ENCODE data around the gene ZNF23. TPM values are rescaled to one million over a fixed set of nuclear protein-coding genes. Genes with fewer than 3 reads are reported as not detected.
A peak's percentile ranks its signal among the peaks of the same experiment; 100 is the strongest.

ZNF23 gene
- total and polyA plus RNA-seq, 2 donors from 2014 or later, result 7.3 to 9.9 TPM

DNA sequence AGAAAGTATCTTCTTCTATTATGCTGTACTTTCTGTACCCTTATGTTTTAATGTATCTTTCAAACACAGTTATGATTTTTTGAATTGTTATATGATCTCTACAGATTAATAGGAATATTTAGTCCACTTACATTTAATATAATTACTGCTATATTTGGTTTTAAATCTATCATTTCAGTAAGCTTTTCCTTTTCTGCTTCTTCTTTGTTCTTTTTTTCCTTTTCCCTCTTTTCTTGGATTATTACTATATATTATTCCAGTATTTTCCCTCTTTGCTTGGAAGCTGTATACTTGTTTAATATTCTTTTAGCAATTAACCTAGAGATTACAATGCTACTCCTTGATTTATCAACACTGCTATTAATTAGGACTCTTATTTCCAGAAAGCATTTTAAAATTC, 33.7 kb downstream of the ZNF23 start:
- TF ChIP-seq, protein P1, sequence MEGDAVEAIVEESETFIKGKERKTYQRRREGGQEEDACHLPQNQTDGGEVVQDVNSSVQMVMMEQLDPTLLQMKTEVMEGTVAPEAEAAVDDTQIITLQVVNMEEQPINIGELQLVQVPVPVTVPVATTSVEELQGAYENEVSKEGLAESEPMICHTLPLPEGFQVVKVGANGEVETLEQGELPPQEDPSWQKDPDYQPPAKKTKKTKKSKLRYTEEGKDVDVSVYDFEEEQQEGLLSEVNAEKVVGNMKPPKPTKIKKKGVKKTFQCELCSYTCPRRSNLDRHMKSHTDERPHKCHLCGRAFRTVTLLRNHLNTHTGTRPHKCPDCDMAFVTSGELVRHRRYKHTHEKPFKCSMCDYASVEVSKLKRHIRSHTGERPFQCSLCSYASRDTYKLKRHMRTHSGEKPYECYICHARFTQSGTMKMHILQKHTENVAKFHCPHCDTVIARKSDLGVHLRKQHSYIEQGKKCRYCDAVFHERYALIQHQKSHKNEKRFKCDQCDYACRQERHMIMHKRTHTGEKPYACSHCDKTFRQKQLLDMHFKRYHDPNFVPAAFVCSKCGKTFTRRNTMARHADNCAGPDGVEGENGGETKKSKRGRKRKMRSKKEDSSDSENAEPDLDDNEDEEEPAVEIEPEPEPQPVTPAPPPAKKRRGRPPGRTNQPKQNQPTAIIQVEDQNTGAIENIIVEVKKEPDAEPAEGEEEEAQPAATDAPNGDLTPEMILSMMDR (IDR thresholded peaks at IDR 0.05; ENCODE audit: borderline replicate concordance, extremely low read depth, insufficient read depth), result no peak
- intact Hi-C loops (cut with DNase I), result no loop called here
- FAIRE-seq, result no peak
- no peak overlapping the region for H3K9ac ChIP-seq (ENCODE audit: low read length in 3 of 3)
- H3K36me3 ChIP-seq (ENCODE audit: control insufficient read depth in 2 of 3, insufficient read depth in 3 of 3, low read length in 3 of 3), result no peaks in the 10 kb centered on the region
- no peak overlapping the region for H3K27ac ChIP-seq (ENCODE audit: low read depth in 2 of 2, low read length in 2 of 2)
- DNase-seq, result no peak
- H3K9me3 ChIP-seq (ENCODE audit: control insufficient read depth in 2 of 3, insufficient read depth in 1 of 3, low read length in 3 of 3), result peaks cover 0 to 4% (median 3%) of the 10 kb centered on the region in 3 donors
- no peaks in the 10 kb centered on the region for H3K4me1 ChIP-seq (ENCODE audit: control insufficient read depth in 2 of 3, insufficient read depth in 2 of 3, low read depth in 1 of 3, low read length in 3 of 3)
- no peaks in the 10 kb centered on the region for H3K27me3 ChIP-seq (ENCODE audit: control insufficient read depth, insufficient read depth, low read length)
- H3K4me3 ChIP-seq (ENCODE audit: low read length in 3 of 3), result no peak overlapping the region

DNA sequence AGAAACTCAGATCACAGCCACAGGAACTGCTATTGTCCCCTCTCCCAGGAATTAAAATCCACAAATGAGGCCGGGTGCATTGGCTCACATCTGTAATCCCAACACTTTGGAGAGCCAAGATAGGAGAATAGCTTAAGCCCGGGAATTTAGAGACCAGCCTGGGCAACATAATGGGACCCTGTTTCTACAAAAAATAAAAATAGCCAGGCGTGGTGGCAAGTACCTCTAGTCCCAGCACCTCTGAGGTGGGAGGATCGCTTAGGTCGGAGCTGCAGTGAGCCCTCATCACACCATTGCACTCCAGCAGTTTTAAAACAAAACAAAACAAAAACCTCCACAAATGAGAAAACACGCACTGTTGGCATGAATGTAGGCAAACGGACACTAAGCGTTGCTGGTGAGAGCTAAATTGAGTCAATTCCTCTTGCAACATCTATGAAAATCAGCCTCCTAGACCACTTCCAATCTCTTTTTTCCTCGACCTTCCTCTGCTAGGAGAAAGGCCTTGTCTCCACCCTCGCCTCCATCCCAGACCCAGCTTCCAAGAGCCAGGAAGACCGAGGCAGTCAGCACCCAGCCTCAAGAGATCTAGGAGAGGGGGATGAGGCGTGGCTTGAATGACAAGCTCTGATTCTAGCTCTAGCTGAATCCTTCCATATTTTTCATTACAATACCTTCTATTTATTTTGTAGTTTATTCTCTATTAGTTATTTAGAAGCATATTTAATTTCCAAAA, 35.0 kb downstream of the ZNF23 start:
- FAIRE-seq, result no peak
- intact Hi-C loops (cut with DNase I), result no loop called here

DNA sequence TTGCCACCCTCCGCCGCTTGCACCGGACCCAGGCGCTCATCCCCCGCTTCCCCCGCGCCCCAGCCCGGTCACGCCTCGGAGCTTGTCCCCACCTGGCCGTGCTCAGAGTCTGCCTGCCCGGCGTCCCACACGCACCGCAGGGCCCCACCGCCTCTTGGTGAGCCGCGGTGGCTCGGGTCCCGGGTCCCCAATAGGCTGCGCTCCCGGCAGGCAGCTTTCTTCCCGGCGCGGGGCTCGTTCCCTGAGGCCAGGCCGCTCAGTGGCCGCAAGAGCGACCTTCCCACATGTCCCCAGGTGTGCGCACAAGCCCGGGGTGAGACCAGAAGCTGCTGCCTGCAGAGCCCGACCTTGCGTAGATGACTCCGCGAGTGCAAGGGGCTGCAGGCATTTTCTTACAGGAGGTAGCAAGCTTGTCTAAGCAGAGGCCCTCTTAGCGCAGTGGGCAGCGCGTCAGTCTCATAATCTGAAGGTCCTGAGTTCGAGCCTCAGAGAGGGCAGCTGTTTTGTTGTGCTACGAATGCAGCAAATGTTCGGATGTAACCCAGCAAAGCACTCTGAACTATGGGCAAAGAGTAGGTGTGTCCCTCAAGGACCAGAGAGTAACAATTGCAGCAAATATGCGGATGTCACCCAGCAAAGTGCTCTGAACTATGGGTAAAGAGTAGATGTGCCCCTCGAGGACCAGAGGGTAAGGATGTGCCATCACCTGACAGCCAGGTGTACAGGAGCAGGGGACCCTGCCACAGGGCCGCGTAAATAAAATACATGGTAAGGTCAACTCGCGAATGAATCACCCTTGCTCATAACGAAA, 35.8 kb downstream of the ZNF23 start:
- no peak overlapping the region for H3K4me3 ChIP-seq (ENCODE audit: low read length in 3 of 3)
- H3K9ac ChIP-seq (ENCODE audit: low read length in 3 of 3), result no peak overlapping the region
- H3K4me1 ChIP-seq (ENCODE audit: control insufficient read depth in 2 of 3, insufficient read depth in 2 of 3, low read depth in 1 of 3, low read length in 3 of 3), result no peaks in the 10 kb centered on the region
- intact Hi-C loops (cut with DNase I), result no loop called here
- FAIRE-seq (no peak), DNase-seq (peak in 4 of 5 donors; percentile 62 to 84 (median 80))
- H3K36me3 ChIP-seq (ENCODE audit: control insufficient read depth in 2 of 3, insufficient read depth in 3 of 3, low read length in 3 of 3), result no peaks in the 10 kb centered on the region
- peaks cover 0 to 4% (median 3%) of the 10 kb centered on the region in 3 donors for H3K9me3 ChIP-seq (ENCODE audit: control insufficient read depth in 2 of 3, insufficient read depth in 1 of 3, low read length in 3 of 3)
- H3K27ac ChIP-seq (ENCODE audit: low read depth in 2 of 2, low read length in 2 of 2), result no peak overlapping the region
- no peaks in the 10 kb centered on the region for H3K27me3 ChIP-seq (ENCODE audit: control insufficient read depth, insufficient read depth, low read length)
- TF ChIP-seq, protein P1 (IDR thresholded peaks at IDR 0.05; ENCODE audit: borderline replicate concordance, extremely low read depth, insufficient read depth), result no peak

More for the DNA sequence above, 35.0 kb downstream of the ZNF23 start:
- no peak overlapping the region for H3K27ac ChIP-seq (ENCODE audit: low read depth in 2 of 2, low read length in 2 of 2)
- no peaks in the 10 kb centered on the region for H3K36me3 ChIP-seq (ENCODE audit: control insufficient read depth in 2 of 3, insufficient read depth in 3 of 3, low read length in 3 of 3)
- no peak overlapping the region for H3K4me3 ChIP-seq (ENCODE audit: low read length in 3 of 3)
- H3K9ac ChIP-seq (ENCODE audit: low read length in 3 of 3), result no peak overlapping the region
- no peaks in the 10 kb centered on the region for H3K4me1 ChIP-seq (ENCODE audit: control insufficient read depth in 2 of 3, insufficient read depth in 2 of 3, low read depth in 1 of 3, low read length in 3 of 3)
- H3K27me3 ChIP-seq (ENCODE audit: control insufficient read depth, insufficient read depth, low read length), result no peaks in the 10 kb centered on the region
- H3K9me3 ChIP-seq (ENCODE audit: control insufficient read depth in 2 of 3, insufficient read depth in 1 of 3, low read length in 3 of 3), result peaks cover 0 to 4% (median 3%) of the 10 kb centered on the region in 3 donors
- TF ChIP-seq, protein P1 (IDR thresholded peaks at IDR 0.05; ENCODE audit: borderline replicate concordance, extremely low read depth, insufficient read depth), result no peak
- DNase-seq, result no peak
